ENCODE results near the gene ABCA13.

The ABCA13 gene

GRCh38 chr7:48213226-48213625 lies 42.0 kb downstream of the ABCA13 start:
- no peak overlapping the region for H3K4me3 ChIP-seq (ENCODE audit: low read depth, low read length)
- ChIA-PET CTCF (no interaction called here), POLR2A (no interaction called here)
- no peak for TF ChIP-seq CTCF (IDR thresholded peaks at IDR 0.05; ENCODE audit: insufficient read depth, low read length, missing control alignments)
- DNase-seq (ENCODE audit: low read depth, low spot score) = no peak

- CTCF ChIA-PET = no interaction called here
- no peak for DNase-seq (ENCODE audit: low read depth, low spot score)
These were observed 46.0 kb downstream of the ABCA13 start for GRCh38 chr7:48217266-48217665.

GRCh38 chr7:48217753-48218152 lies 46.5 kb downstream of the ABCA13 start:
- CTCF ChIA-PET = no interaction called here
- DNase-seq (ENCODE audit: low read depth, low spot score) = no peak
- POLR2A ChIA-PET = no interaction called here
- no peak overlapping the region for H3K4me3 ChIP-seq (ENCODE audit: low read depth, low read length)
- TF ChIP-seq CTCF (IDR thresholded peaks at IDR 0.05; ENCODE audit: insufficient read depth, low read length, missing control alignments) = no peak

More at GRCh38 chr7:48217266-48217665, 46.0 kb downstream of the ABCA13 start:
- no peak for TF ChIP-seq CTCF (IDR thresholded peaks at IDR 0.05; ENCODE audit: insufficient read depth, low read length, missing control alignments)
- no peak overlapping the region for H3K4me3 ChIP-seq (ENCODE audit: low read depth, low read length)
- POLR2A ChIA-PET = no interaction called here

- no peak for TF ChIP-seq CTCF (IDR thresholded peaks at IDR 0.05; ENCODE audit: insufficient read depth, low read length, missing control alignments)
- CTCF ChIA-PET = no interaction called here
- no peak overlapping the region for H3K4me3 ChIP-seq (ENCODE audit: low read depth, low read length)
- DNase-seq (ENCODE audit: low read depth, low spot score) = no peak
- POLR2A ChIA-PET = no interaction called here
These were observed 52.8 kb downstream of the ABCA13 start for GRCh38 chr7:48224042-48224441.

- no peak for TF ChIP-seq CTCF (IDR thresholded peaks at IDR 0.05; ENCODE audit: insufficient read depth, low read length, missing control alignments)
- ChIA-PET POLR2A (no interaction called here), CTCF (no interaction called here)
- no peak for DNase-seq (ENCODE audit: low read depth, low spot score)
- no peak overlapping the region for H3K4me3 ChIP-seq (ENCODE audit: low read depth, low read length)
These were observed 53.8 kb downstream of the ABCA13 start for GRCh38 chr7:48225101-48225500.

- no peak for TF ChIP-seq CTCF (IDR thresholded peaks at IDR 0.05; ENCODE audit: insufficient read depth, low read length, missing control alignments)
- ChIA-PET POLR2A (no interaction called here), CTCF (no interaction called here)
- H3K4me3 ChIP-seq (ENCODE audit: low read depth, low read length) = no peak overlapping the region
- DNase-seq (ENCODE audit: low read depth, low spot score) = no peak
These were observed 66.1 kb downstream of the ABCA13 start for GRCh38 chr7:48237354-48237753.
